GM23338 (cell line): Measurements from ENCODE around the gene CD2AP. TPM values are rescaled to one million over a fixed set of nuclear protein-coding genes. Genes with fewer than 3 reads are reported as not detected.

Experiments used
- CREB1 ChIP-seq: fragments of 250-450 bp; sonication (Bioruptor Pico); IDR thresholded peaks from 2 replicates; pipeline ENCODE4 v1.5.0; 2020; ENCODE audit warnings: low read depth, mild to moderate bottlenecking, moderate library complexity
- CTCF ChIP-seq, 2 experiments: fragments of 200-600 bp in 1 of 2; sonication (generic) in 1 of 2; conservative IDR thresholded peaks; 2 replicates each; pipeline versions ENCODE4 v1.5.1 to v1.6.1; 2016 to 2017; ENCODE audit warnings: antibody characterized with exemption in 2 of 2, low read depth in 2 of 2, mild to moderate bottlenecking in 2 of 2, moderate library complexity in 1 of 2
- ETS1 ChIP-seq: IDR thresholded peaks from 2 replicates; pipeline ENCODE4 v1.6.1; 2016; ENCODE audit warnings: antibody characterized with exemption
- EZH2phosphoT487 ChIP-seq: fragments of 200-600 bp; sonication (generic); IDR thresholded peaks from one replicate; pipeline ENCODE4 v1.8.1; 2018; ENCODE audit warnings: antibody characterized with exemption; ENCODE audit not compliant: unreplicated experiment
- JUNB ChIP-seq: IDR thresholded peaks from one replicate; pipeline ENCODE4 v1.6.1; 2016; ENCODE audit warnings: antibody characterized with exemption; ENCODE audit not compliant: unreplicated experiment
- NANOG ChIP-seq: IDR thresholded peaks from 2 replicates; pipeline ENCODE4 v1.6.1; 2016; ENCODE audit warnings: antibody characterized with exemption, borderline replicate concordance
- REST ChIP-seq: IDR thresholded peaks from one replicate; pipeline ENCODE4 v1.6.1; 2018; ENCODE audit warnings: antibody characterized with exemption; ENCODE audit not compliant: unreplicated experiment
- ZNF462 ChIP-seq: fragments of 250-450 bp; sonication (Bioruptor Pico); IDR thresholded peaks from 2 replicates; pipeline ENCODE4 v1.5.0; 2020; ENCODE audit warnings: mild to moderate bottlenecking, moderate library complexity
- polyA plus RNA-seq: library from polyadenylated mRNA; unstranded; fragments of >200 nt; fragmentation: Nextera tagmentation; extraction: Ambion mirVana; gene quantifications from 2 replicates; pipeline ENCODE4 v1.2.1, GENCODE V29; 2016
- total RNA-seq: library from RNA; depleted of rRNA; stranded (reverse); fragments of >200 nt; shearing (Covaris generic); gene quantifications from 2 replicates; pipeline ENCODE4 v1.2.3, GENCODE V29; 2014

The CD2AP gene
- total and polyA plus RNA-seq, 2 experiments from 2014 or later = 38.0 to 93.2 TPM

- TF ChIP-seq ZNF462 = no peak
- no peak for TF ChIP-seq EZH2phosphoT487
- no peak for TF ChIP-seq REST
- no peak for TF ChIP-seq NANOG
- TF ChIP-seq ETS1 = no peak
- TF ChIP-seq JUNB = no peak
- no peak for TF ChIP-seq CREB1 (CRISPR knock-in tag)
- TF ChIP-seq CTCF (conservative IDR thresholded peaks at IDR 0.05; ENCODE audit: low read depth in 2 of 2) = no peak
Measured at GRCh38 chr6:47483853-47484546, 6.4 kb downstream of the CD2AP start (continued).
